Transverse colon (tissue), 4 donors: ENCODE data around the gene KRT72. TPM values are rescaled to one million over a fixed set of nuclear protein-coding genes. Genes with fewer than 3 reads are reported as not detected.

ENCODE experiments used
- DNase-seq: peaks from one replicate; pipeline ENCODE4 v3.0.0-alpha.2; 2019
- H3K27ac ChIP-seq, 4 donors: fragments of 200-600 bp; sonication (generic); 2 replicates each; pipeline ENCODE4 v1.5.1; 2016 to 2018; ENCODE audit warnings: inconsistent platforms in 4 of 4
- H3K27me3 ChIP-seq: fragments of 200-600 bp; sonication (generic); 2 replicates; pipeline ENCODE4 v1.5.1; 2017; ENCODE audit warnings: inconsistent platforms
- H3K36me3 ChIP-seq, 4 donors: fragments of 200-600 bp; sonication (generic); 2 replicates each; pipeline ENCODE4 v1.5.1; 2017 to 2019; ENCODE audit warnings: inconsistent platforms in 4 of 4
- H3K4me1 ChIP-seq, 4 donors: fragments of 200-600 bp; sonication (generic); 2 replicates each; pipeline ENCODE4 v1.5.1; 2017 to 2020; ENCODE audit warnings: inconsistent platforms in 4 of 4
- H3K4me3 ChIP-seq, 4 donors: fragments of 200-600 bp; sonication (generic); 1 replicate in 1 of 4; 2 replicates in 3 of 4; pipeline versions ENCODE4 v1.5.1 to v1.6.1; 2017 to 2019; ENCODE audit warnings: inconsistent platforms in 4 of 4
- H3K9me3 ChIP-seq, 2 donors: fragments of 200-600 bp; sonication (generic); 2 replicates each; pipeline ENCODE4 v1.5.1; 2017 to 2019; ENCODE audit warnings: inconsistent platforms in 2 of 2
- EP300 ChIP-seq: sonication (generic); formaldehyde crosslinking; IDR thresholded peaks from one replicate; pipeline ENCODE4 v1.6.1; 2017; ENCODE audit warnings: antibody characterized with exemption, low read depth
- POLR2A ChIP-seq: fragments of 450-650 bp; IDR thresholded peaks from one replicate; pipeline ENCODE4 v1.6.1; 2016; ENCODE audit warnings: antibody characterized with exemption, mild to moderate bottlenecking, moderate library complexity
- POLR2AphosphoS5 ChIP-seq, 3 donors: sonication (generic); formaldehyde crosslinking; IDR thresholded peaks; one replicate each; pipeline ENCODE4 v1.6.1; 2016; ENCODE audit warnings: antibody characterized with exemption in 3 of 3
- WGBS, 2 donors: methylation state at CpG; one replicate each; pipeline ENCODE4 v1.1.5; 2018; ENCODE audit warnings: low coverage in 1 of 2; 5-methylcytosine and 5-hydroxymethylcytosine counted together
- in situ Hi-C, 4 donors: fragments of 200-750 bp; cut with MboI; loops; one replicate each; pipeline versions ENCODE4 v1.15.0 to v1.15.1; 2017; ENCODE audit warnings: low sequenced_read_pairs in 3 of 4, low pct_ligation_motif_present in 1 of 4, low pct_unique_long_range_greater_than_20kb in 1 of 4
- intact Hi-C: fragments of 100-400 bp; cut with DNase I; formaldehyde crosslinking; loops from one replicate; pipeline ENCODE4 v1.15.1; 2023; ENCODE audit warnings: low total_unique reads
- total RNA-seq, 4 donors: library from RNA; depleted of rRNA; stranded (reverse); fragments of >200 nt; gene quantifications; one replicate each; pipeline ENCODE4 v1.1.0, GENCODE V29; 2016
- TF ChIP-seq, protein P1 (sequence below), 5 experiments: fragments of 200-600 bp in 3 of 5; fragments of 450-650 bp in 2 of 5; sonication (generic) in 3 of 5; IDR thresholded peaks; 1 replicate in 2 of 5; 2 replicates in 3 of 5; pipeline ENCODE4 v1.5.1; 2016 to 2017; ENCODE audit warnings: antibody characterized with exemption in 5 of 5, inconsistent platforms in 3 of 5, mild to moderate bottlenecking in 2 of 5, moderate library complexity in 1 of 5

The KRT72 gene
- total RNA-seq, 4 donors from 2014 or later, result not detected

DNA sequence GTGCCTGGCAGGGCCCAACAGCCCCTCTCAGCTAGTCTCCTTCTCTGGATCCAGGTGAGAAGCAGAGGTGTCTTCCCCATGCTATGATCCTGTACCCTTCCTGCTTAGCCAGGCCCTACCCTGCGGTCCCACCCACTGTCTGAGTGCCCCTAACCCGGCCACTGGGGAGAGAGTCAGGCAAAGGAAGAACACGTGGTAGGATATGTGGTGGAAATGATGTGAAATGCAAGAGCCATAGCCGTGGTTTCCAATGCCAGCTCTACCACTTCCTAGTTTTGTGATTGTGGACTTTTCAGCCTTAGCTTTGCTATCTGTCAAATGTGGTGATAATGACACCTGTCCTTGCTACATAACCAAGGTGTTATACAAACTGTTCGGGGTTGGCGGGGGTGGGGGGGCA lies 34.9 kb upstream of the KRT72 start:
- TF ChIP-seq POLR2AphosphoS5 (IDR thresholded peaks at IDR 0.05), result no peak
- Histone ChIP-seq H3K27ac (no peak overlapping the region), H3K4me1 (no peaks in the 10 kb centered on the region), H3K9me3 (no peaks in the 10 kb centered on the region), H3K4me3 (no peak overlapping the region), H3K36me3 (no peaks in the 10 kb centered on the region), H3K27me3 (peaks cover 7% of the 10 kb centered on the region)
- no peak for DNase-seq
- intact Hi-C loops, result no loop called here
- in situ Hi-C loops, result no loop called here
- 72 to 81% methylated on average over 5 to 6 of the region's 6 CpGs for WGBS, 2 donors

DNA sequence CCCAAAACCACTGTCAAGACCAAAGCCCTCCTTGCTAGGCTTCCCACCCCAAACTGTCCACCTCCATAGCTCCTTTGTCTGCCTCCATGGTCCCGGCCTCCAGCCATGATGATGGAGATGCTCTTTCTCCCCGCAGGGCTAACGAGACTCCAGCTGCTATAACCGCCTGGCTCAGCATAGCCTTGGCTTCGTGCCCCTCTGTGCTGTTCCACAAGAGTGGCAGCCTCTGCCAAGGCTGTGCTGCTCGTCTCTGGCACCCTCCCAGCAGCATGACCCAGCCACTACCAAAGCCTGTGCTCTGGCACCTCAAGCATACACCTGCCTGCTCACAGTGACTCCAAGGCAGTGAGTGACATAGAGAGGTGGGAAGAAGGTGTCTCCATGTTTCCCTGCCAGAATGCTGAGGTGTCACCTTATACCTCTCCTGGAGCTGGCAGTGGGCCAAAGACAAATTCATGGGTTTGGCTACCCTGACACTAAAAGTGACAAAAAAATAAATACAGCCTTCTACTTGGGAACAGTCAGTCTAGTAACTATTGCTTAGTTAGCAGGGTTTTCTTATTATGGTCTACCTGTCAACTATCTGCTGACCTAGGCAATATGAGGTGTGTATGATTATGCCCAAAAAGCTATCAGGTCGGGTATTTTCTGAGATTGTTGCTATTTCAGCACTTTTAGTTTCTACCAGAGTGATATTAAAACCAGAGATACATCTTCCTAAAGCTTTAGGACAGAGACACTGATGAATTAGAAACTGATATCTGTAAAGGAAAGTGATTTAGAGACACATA lies 33.2 kb upstream of the KRT72 start:
- Histone ChIP-seq H3K4me3 (no peak overlapping the region), H3K27ac (no peak overlapping the region), H3K36me3 (no peaks in the 10 kb centered on the region), H3K9me3 (no peaks in the 10 kb centered on the region), H3K27me3 (peaks cover 5% of the 10 kb centered on the region), H3K4me1 (no peaks in the 10 kb centered on the region)
- WGBS, 2 donors, result 29 to 50% methylated on average over 1 to 7 of the region's 7 CpGs
- DNase-seq, result no peak
- TF ChIP-seq POLR2AphosphoS5 (IDR thresholded peaks at IDR 0.05), result no peak
- TF ChIP-seq EP300, result no peak
- TF ChIP-seq POLR2A, result no peak
- TF ChIP-seq, protein P1, sequence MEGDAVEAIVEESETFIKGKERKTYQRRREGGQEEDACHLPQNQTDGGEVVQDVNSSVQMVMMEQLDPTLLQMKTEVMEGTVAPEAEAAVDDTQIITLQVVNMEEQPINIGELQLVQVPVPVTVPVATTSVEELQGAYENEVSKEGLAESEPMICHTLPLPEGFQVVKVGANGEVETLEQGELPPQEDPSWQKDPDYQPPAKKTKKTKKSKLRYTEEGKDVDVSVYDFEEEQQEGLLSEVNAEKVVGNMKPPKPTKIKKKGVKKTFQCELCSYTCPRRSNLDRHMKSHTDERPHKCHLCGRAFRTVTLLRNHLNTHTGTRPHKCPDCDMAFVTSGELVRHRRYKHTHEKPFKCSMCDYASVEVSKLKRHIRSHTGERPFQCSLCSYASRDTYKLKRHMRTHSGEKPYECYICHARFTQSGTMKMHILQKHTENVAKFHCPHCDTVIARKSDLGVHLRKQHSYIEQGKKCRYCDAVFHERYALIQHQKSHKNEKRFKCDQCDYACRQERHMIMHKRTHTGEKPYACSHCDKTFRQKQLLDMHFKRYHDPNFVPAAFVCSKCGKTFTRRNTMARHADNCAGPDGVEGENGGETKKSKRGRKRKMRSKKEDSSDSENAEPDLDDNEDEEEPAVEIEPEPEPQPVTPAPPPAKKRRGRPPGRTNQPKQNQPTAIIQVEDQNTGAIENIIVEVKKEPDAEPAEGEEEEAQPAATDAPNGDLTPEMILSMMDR (IDR thresholded peaks at IDR 0.05), result no peak
- in situ Hi-C loops (no loop called here), intact Hi-C loops (no loop called here)

DNA sequence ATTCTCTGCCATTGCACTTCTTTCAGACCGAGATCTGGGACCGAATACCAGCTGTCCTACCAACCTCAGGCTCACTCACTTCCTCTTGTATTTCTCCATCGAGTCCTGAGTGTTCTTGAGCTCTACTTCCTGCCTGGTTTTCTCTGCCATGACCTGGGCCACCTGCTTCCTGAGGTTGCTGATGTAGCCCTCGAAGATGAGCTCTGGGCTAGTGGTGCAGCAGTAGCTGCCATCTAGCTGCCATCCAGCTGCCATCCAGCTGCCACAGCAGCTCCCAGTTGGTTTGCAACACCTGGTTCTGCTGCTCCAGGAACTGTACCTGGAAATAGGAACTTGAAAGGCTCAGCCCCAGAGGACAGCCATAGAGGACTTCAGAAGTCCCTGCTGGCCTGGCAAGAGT lies 32.1 kb upstream of the KRT72 start:
- Histone ChIP-seq H3K4me3 (no peak overlapping the region), H3K27me3 (no peaks in the 10 kb centered on the region), H3K9me3 (no peaks in the 10 kb centered on the region), H3K4me1 (no peaks in the 10 kb centered on the region), H3K36me3 (no peaks in the 10 kb centered on the region), H3K27ac (no peak overlapping the region)
- no peak for TF ChIP-seq EP300
- TF ChIP-seq POLR2AphosphoS5 (IDR thresholded peaks at IDR 0.05), result no peak
- TF ChIP-seq POLR2A, result no peak
- 37 to 62% methylated on average over 2 to 4 of the region's 4 CpGs for WGBS, 2 donors
- intact Hi-C loops, result no loop called here
- in situ Hi-C loops, result no loop called here
- DNase-seq, result no peak

DNA sequence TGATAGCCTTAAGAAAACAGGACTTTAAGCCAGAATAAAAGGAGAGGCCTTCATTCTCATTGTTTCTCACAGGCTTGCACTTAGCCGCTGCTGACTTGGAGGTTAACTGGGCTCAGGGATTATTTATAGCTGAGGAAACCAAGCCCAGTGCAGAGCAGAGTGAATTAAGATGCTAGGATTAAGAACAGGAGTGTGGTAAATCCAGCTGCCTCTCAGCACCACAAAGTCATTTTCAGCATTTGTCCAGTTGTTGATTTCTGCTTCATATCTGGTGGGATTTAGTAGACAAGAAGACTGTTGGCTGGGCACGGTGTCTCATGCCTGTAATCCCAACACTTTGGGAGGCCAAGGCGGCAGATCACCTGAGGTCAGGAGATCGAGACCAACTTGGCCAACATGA lies 31.4 kb upstream of the KRT72 start:
- Histone ChIP-seq H3K4me1 (no peaks in the 10 kb centered on the region), H3K27ac (no peak overlapping the region), H3K9me3 (no peaks in the 10 kb centered on the region), H3K36me3 (no peaks in the 10 kb centered on the region), H3K27me3 (no peaks in the 10 kb centered on the region), H3K4me3 (no peak overlapping the region)
- in situ Hi-C loops, result no loop called here
- intact Hi-C loops, result no loop called here
- WGBS, 2 donors, result 82% methylated on average over 4 of the region's 4 CpGs; no CpG with 5 or more reads in 1 of the 2 donors
- TF ChIP-seq POLR2A (no peak), POLR2AphosphoS5 (IDR thresholded peaks at IDR 0.05) (no peak), EP300 (no peak)
- TF ChIP-seq, protein P1 (IDR thresholded peaks at IDR 0.05), result no peak
- no peak for DNase-seq

DNA sequence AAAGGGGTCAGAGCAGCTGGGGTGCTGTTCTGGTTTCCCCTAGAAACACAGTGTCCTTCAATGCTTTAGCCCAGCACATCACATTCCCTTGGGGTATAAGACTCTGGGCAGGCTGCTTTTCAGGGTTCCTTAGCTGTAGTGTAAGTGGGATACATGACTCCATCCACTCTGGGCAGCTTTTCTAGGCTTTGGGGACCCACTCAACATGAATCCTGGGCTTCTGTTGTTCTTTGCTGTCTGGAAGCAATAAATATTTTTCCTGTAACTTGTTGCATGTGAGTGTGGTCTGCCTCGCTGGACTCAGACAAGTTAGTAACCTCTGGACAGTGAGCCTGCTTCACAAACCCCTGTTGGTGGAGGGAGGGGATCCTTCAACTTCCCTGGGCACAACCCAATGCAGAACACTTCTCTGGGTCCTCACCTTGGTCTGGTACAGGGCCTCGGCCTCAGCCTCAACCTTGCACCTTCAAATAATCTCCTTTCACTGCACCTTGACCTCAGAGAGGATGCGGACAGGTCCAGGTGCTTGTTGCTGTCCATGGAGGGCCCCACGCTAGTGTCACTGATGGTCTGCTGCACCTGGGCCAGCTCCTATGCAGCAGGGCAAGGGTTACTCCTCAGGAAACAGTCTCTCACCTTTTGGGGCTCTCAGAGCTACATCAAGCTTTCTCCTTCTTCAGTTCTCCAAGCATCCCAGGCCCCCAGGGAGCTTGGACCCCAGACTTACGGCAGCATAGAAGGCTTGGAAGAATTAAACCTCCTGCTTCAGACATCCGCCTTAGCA lies 30.6 kb upstream of the KRT72 start:
- no peak for DNase-seq
- Histone ChIP-seq H3K36me3 (no peaks in the 10 kb centered on the region), H3K9me3 (no peaks in the 10 kb centered on the region), H3K4me1 (no peaks in the 10 kb centered on the region), H3K27ac (no peak overlapping the region), H3K27me3 (no peaks in the 10 kb centered on the region), H3K4me3 (no peak overlapping the region)
- TF ChIP-seq EP300 (no peak), POLR2AphosphoS5 (IDR thresholded peaks at IDR 0.05) (no peak), POLR2A (no peak)
- TF ChIP-seq, protein P1 (IDR thresholded peaks at IDR 0.05), result no peak
- in situ Hi-C loops, result no loop called here
- intact Hi-C loops, result no loop called here
- 84% methylated on average over 6 of the region's 6 CpGs; no CpG with 5 or more reads in 1 of the 2 donors for WGBS, 2 donors
